D721Med (cell line): ENCODE results near the gene FOXK1.

Experiments
- DNase-seq: peaks from one replicate; pipeline ENCODE4 v3.0.0; 2011; ENCODE audit warnings: low spot score; ENCODE audit not compliant: insufficient read length
- FAIRE-seq: peaks from 2 replicates; lab custom pipeline; 2011; peaks lifted over from hg19 to GRCh38; lab: Jason Lieb, UNC
- CTCF ChIP-seq: IDR thresholded peaks from 2 replicates; pipeline ENCODE4 v1.5.1; 2012; ENCODE audit warnings: mild to moderate bottlenecking, control low read depth; ENCODE audit not compliant: insufficient read depth; ENCODE audit errors: missing control alignments

The FOXK1 gene

DNA sequence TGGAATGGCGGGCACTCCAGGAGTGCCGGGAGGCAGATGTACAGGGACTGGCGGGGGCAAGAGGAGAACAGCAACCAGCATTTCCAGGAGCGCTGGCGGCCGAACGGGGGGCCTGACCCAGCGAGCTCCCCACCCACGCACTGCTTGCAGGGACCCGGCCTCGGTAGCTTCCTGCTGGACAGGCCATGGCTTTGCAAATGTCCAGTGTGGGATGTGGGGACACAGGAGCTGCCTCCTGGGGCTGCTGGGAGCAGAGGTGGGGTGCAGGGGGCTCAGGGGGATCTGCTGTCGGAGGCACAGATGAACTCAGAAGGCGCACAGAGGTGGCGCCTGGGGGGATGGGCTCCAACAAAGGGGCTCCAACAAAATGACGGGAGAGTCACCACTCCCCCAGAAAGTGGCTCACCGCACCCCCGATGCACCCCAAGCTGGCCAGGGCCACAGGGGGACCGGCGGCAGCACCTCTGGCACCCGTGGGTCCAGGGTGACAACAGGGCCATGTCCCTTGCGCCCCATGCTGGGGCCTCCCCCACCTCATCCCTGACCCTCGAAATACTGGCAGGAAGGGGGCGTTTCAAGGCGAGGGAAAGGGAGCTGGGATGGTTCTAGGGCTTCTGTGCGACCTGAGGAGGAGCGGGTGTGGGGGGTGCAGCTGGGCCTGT is 134.5 kb downstream of the FOXK1 start:
- no peak for DNase-seq
- no peak for TF ChIP-seq CTCF
- FAIRE-seq = no peak

DNA sequence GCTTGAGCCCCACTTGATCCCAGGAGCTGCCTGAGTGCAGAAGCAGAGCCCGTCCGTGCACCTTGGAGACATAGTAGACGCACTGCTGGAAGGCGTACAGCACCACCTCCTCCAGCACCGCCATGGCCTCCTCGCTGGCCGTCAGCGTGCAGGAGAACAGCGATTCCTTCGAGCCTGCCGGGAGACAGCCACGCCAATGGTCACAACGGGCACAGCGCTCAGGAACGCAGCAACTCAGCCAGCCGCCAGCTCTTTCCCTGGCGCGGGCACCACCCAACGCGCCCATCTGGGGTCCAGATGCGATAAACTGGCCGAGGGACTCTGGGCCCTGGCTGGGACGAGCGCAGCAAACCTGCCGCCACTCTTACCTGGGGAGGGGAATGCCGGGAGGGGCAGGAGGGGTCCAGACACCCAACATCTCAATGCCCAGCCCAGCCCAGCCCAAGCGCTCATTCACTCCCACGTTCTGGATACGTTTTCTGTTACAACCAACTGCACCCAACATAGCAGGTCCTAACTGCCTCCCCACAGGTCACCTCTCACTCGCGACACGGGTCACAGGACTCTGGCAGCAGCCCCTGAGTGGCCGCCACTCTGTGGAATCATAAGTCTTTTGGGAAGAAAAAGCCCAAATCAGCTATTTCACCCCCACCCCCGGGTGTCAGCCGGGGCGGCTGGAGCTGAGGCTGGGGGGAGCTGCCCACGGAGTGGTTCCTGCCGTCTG is 135.2 kb downstream of the FOXK1 start:
- TF ChIP-seq CTCF = no peak
- DNase-seq (no peak), FAIRE-seq (no peak)

DNA sequence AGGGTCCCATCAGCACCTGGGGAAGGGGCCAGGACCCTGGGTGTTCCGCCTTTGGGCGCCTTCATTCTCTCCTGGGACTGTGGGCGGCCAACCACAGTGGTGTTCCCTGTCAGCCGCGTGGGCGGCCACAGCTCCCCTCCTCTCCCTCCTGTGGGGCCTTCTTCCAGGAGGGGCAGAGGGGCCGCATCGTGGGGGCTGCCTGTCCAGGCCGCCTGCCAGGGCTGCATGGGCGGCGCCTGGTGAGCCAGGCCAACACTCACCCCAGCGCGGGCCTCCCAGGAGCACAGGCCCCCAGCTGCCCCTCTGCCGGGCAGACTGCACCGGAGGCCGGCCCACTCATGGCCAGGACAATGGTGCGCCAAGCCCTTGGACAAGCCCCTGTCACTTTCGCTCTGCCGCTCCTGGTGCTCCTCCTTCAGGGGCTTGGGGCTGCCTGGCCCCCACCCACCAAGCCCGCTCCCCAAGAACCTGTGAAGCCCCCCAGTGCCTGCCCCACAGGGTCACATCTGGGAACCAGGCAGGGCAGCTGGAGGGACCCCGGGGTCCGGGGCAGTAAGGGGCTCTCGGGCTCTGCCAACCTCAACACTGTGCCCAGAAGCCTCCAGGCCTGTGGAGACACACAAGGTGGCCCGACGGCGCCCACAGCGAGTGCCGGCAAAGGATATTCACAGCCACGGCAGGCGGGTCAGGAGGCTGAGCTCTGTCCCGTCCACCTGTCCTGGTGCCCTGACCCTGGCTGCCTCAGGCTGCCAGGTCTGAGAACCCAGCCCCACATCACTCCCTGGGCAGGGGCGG is 136.1 kb downstream of the FOXK1 start:
- no peak for DNase-seq
- FAIRE-seq = no peak
- TF ChIP-seq CTCF = no peak

GRCh38 chr7:4819560-4820404 is 137.7 kb downstream of the FOXK1 start:
- no peak for FAIRE-seq
- no peak for TF ChIP-seq CTCF

DNA sequence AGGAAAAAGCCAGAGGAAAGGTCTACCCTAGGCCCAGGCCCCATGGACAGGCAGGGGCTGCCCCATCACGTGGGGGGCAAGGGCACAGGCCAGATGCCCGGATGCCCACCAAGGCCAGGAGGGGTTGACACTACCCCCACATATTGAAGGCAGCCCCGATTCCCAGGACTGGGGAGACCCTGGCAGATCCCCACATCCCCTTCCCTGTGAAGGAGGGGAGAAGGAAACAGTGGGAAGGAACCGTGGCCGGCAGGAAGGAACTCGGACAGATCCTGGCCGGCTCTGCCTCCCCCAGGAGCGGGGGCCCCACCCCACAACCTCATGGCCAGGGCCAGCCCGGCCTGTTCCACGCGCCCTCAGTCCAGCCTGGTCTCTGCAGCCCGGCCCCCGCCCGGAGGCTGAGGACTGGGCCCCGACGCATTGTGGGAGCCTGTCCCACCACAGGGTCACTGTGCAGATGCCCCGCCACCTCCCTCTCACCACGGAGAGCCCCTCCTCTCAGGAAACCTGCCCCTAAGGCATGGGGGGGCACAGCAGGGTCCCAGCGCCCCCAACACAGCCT is 138.4 kb downstream of the FOXK1 start:
- DNase-seq (no peak), FAIRE-seq (no peak)
- no peak for TF ChIP-seq CTCF

More at GRCh38 chr7:4819560-4820404, 137.7 kb downstream of the FOXK1 start:
- no peak for DNase-seq
